ENCODE results near the gene CDCA5. TPM values are rescaled to one million over a fixed set of nuclear protein-coding genes. Genes with fewer than 3 reads are reported as not detected.

CDCA5 gene
- total RNA-seq, 2 donors from 2014 or later = 48.1 to 82.6 TPM

GRCh38 chr11:65072631-65072966 is 11.2 kb downstream of the CDCA5 start:
- Mint-ChIP-seq H3K4me3 (no peak overlapping the region), H3K27ac (no peak overlapping the region), H3K27me3 (ENCODE audit: insufficient read depth) (no peaks in the 10 kb centered on the region), H3K9me3 (no peaks in the 10 kb centered on the region), H3K4me1 (no peaks in the 10 kb centered on the region), H3K36me3 (ENCODE audit: low read depth) (peaks cover 18% of the 10 kb centered on the region)
- H3K4me3 ChIP-seq (ENCODE audit: low read length) = no peak overlapping the region
- TF ChIP-seq CTCF (conservative IDR thresholded peaks at IDR 0.05) = no peak
- DNase-seq = no peak
- no peaks in the 10 kb centered on the region for H3K27me3 ChIP-seq (ENCODE audit: control insufficient read depth, insufficient read depth, low read length, poor library complexity, severe bottlenecking)
- no peaks in the 10 kb centered on the region for H3K9me3 ChIP-seq (ENCODE audit: control insufficient read depth, low read length)
- H3K36me3 ChIP-seq (ENCODE audit: control insufficient read depth, insufficient read depth, low read length) = peaks cover 10% of the 10 kb centered on the region
- no peak overlapping the region for H3K9ac ChIP-seq (ENCODE audit: extremely low read depth, low read length, poor library complexity, severe bottlenecking)
- H3K4me1 ChIP-seq (ENCODE audit: control insufficient read depth, insufficient read depth, low read length) = no peaks in the 10 kb centered on the region
- 71 to 80% methylated on average over 1 of the region's 1 CpG for WGBS, 2 experiments (ENCODE audit: insufficient coverage in 1 of 2, insufficient read length in 1 of 2)
- H3K27ac ChIP-seq (ENCODE audit: low read depth, low read length) = no peak overlapping the region

- Mint-ChIP-seq H3K4me3 (no peak overlapping the region), H3K9me3 (no peaks in the 10 kb centered on the region), H3K4me1 (peaks cover 1% of the 10 kb centered on the region), H3K36me3 (ENCODE audit: low read depth) (peaks cover 13% of the 10 kb centered on the region), H3K27me3 (ENCODE audit: insufficient read depth) (no peaks in the 10 kb centered on the region), H3K27ac (no peak overlapping the region)
- no peaks in the 10 kb centered on the region for H3K9me3 ChIP-seq (ENCODE audit: control insufficient read depth, low read length)
- no peak for TF ChIP-seq CTCF (conservative IDR thresholded peaks at IDR 0.05)
- H3K36me3 ChIP-seq (ENCODE audit: control insufficient read depth, insufficient read depth, low read length) = peaks cover 5% of the 10 kb centered on the region
- H3K4me3 ChIP-seq (ENCODE audit: low read length) = no peak overlapping the region
- DNase-seq = no peak
- whole genome bisulfite sequencing, 2 experiments (ENCODE audit: insufficient coverage in 1 of 2, insufficient read length in 1 of 2) = 77 to 81% methylated on average over 2 to 4 of the region's 4 CpGs
- H3K9ac ChIP-seq (ENCODE audit: extremely low read depth, low read length, poor library complexity, severe bottlenecking) = no peak overlapping the region
- peaks cover 1% of the 10 kb centered on the region for H3K4me1 ChIP-seq (ENCODE audit: control insufficient read depth, insufficient read depth, low read length)
- H3K27ac ChIP-seq (ENCODE audit: low read depth, low read length) = no peak overlapping the region
- no peaks in the 10 kb centered on the region for H3K27me3 ChIP-seq (ENCODE audit: control insufficient read depth, insufficient read depth, low read length, poor library complexity, severe bottlenecking)
Measured at GRCh38 chr11:65071907-65072630, 11.8 kb downstream of the CDCA5 start.

DNA sequence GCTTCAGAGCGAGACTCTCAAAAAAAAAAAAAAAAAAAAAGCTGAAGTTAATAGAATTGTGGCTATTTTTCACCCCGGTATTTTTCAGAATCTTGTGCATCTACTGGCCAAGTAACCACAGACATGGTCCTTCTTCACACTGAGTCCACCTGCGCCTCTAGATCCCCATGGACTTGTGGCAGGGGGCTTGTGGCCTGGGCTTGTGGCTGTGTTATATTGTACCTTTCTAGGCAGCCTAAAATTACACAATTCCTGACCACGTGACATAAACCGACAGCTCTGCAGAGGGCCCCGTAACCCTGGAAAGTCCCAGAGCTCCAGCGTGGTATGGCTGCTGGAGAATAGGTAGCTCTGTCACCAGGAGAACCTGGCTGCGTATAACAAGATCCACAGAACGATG is 14.6 kb downstream of the CDCA5 start:
- Mint-ChIP-seq H3K27ac (no peak overlapping the region), H3K36me3 (ENCODE audit: low read depth) (no peaks in the 10 kb centered on the region), H3K4me1 (peaks cover 1% of the 10 kb centered on the region), H3K9me3 (no peaks in the 10 kb centered on the region), H3K4me3 (no peak overlapping the region), H3K27me3 (ENCODE audit: insufficient read depth) (no peaks in the 10 kb centered on the region)
- Histone ChIP-seq H3K9ac (ENCODE audit: extremely low read depth, low read length, poor library complexity, severe bottlenecking) (no peak overlapping the region), H3K27ac (ENCODE audit: low read depth, low read length) (no peak overlapping the region), H3K9me3 (ENCODE audit: control insufficient read depth, low read length) (no peaks in the 10 kb centered on the region), H3K27me3 (ENCODE audit: control insufficient read depth, insufficient read depth, low read length, poor library complexity, severe bottlenecking) (no peaks in the 10 kb centered on the region), H3K4me3 (ENCODE audit: low read length) (no peak overlapping the region), H3K4me1 (ENCODE audit: control insufficient read depth, insufficient read depth, low read length) (peaks cover 4% of the 10 kb centered on the region), H3K36me3 (ENCODE audit: control insufficient read depth, insufficient read depth, low read length) (no peaks in the 10 kb centered on the region)
- DNase-seq = no peak
- 85 to 91% methylated on average over 8 to 9 of the region's 9 CpGs for WGBS, 2 experiments (ENCODE audit: insufficient coverage in 1 of 2, insufficient read length in 1 of 2)
- no peak for TF ChIP-seq CTCF (conservative IDR thresholded peaks at IDR 0.05)
